Endothelial cell of umbilical vein (primary cell): Measurements from ENCODE around the gene IP6K1. TPM values are rescaled to one million over a fixed set of nuclear protein-coding genes. Genes with fewer than 3 reads are reported as not detected.
"Not testable (repeated sequence)": the region's sequence is repeated elsewhere in the genome, so short reads cannot be mapped to it uniquely, and the experiment has no call there.

Experiments used
- BruUV-seq: library from RNA; stranded (reverse); fragments of 400-500 nt; replicated peaks from 2 replicates; lab custom pipeline; 2021; lab: Mats Ljungman, UMichigan
- CTCF ChIA-PET: fragments of 300-600, 350-600 bp; sonication (Branson Sonifier 250); formaldehyde crosslinking; loops from one replicate; lab custom pipeline; 2021; ENCODE audit warnings: antibody characterized with exemption, inconsistent platforms; lab: Charles Lee
- POLR2A ChIA-PET: fragments of 300-600, 350-600 bp; sonication (Branson Sonifier 250); formaldehyde crosslinking; loops from one replicate; lab custom pipeline; 2021; ENCODE audit warnings: antibody characterized with exemption, inconsistent platforms; lab: Charles Lee
- DNase-seq: peaks from one replicate; pipeline ENCODE4 v3.0.0-alpha.2; 2011; ENCODE audit warnings: low read depth, low spot score
- FAIRE-seq: peaks from 2 replicates; lab custom pipeline; 2011; peaks lifted over from hg19 to GRCh38; lab: Jason Lieb, UNC
- H2AFZ ChIP-seq: 2 replicates; pipeline ENCODE4 v1.6.0; 2012; ENCODE audit warnings: low read depth, low read length, control low read depth, inconsistent platforms
- H3K27ac ChIP-seq: 2 replicates; pipeline ENCODE4 v1.5.1; 2011; ENCODE audit warnings: low read depth, mild to moderate bottlenecking, control low read depth, low read length, moderate library complexity; ENCODE audit not compliant: insufficient read depth
- H3K27me3 ChIP-seq, 2 experiments: 2 replicates each; pipeline versions ENCODE4 v1.6.0 to v1.6.1; 2011; ENCODE audit warnings: low read length in 2 of 2, mixed read lengths in 1 of 2; ENCODE audit not compliant: control insufficient read depth in 2 of 2, insufficient read depth in 2 of 2
- H3K36me3 ChIP-seq, 2 experiments: 2 replicates in 1 of 2; 3 replicates in 1 of 2; pipeline ENCODE4 v1.5.1; 2011; ENCODE audit warnings: low read length in 2 of 2, mild to moderate bottlenecking in 1 of 2, moderate library complexity in 1 of 2; ENCODE audit not compliant: control insufficient read depth in 2 of 2, insufficient read depth in 2 of 2; ENCODE audit errors: extremely low read depth in 1 of 2
- H3K4me1 ChIP-seq: 3 replicates; pipeline ENCODE4 v1.5.1; 2011; ENCODE audit warnings: mild to moderate bottlenecking, low read length; ENCODE audit not compliant: control insufficient read depth, insufficient read depth; ENCODE audit errors: extremely low read depth
- H3K4me2 ChIP-seq: 2 replicates; pipeline ENCODE4 v1.6.1; 2011; ENCODE audit warnings: low read length, control low read depth, mixed read lengths; ENCODE audit not compliant: insufficient read depth
- H3K4me3 ChIP-seq, 3 experiments: fragments of 200-600 bp in 1 of 3; sonication (generic), shearing (Covaris generic) in 1 of 3; replicated peaks in 1 of 3; 2 replicates each; pipeline ENCODE4 v1.5.1; 2011 to 2016; ENCODE audit warnings: control low read depth in 3 of 3, low read length in 3 of 3, mild to moderate bottlenecking in 2 of 3, inconsistent platforms in 1 of 3, low read depth in 1 of 3, moderate library complexity in 1 of 3; ENCODE audit not compliant: insufficient read depth in 1 of 3
- H3K79me2 ChIP-seq: 2 replicates; pipeline ENCODE4 v1.6.0; 2012; ENCODE audit warnings: low read length, inconsistent platforms; ENCODE audit not compliant: control insufficient read depth, insufficient read depth
- H3K9ac ChIP-seq: replicated peaks from 2 replicates; pipeline ENCODE3; 2011; ENCODE audit warnings: low read length, control low read depth; ENCODE audit not compliant: insufficient read depth; ENCODE audit errors: extremely low read depth
- H3K9me1 ChIP-seq: replicated peaks from 3 replicates; pipeline ENCODE4 v1.6.0; 2011; ENCODE audit warnings: mild to moderate bottlenecking, low read length; ENCODE audit not compliant: control insufficient read depth, insufficient read depth; ENCODE audit errors: extremely low read depth
- H3K9me3 ChIP-seq: replicated peaks from 2 replicates; pipeline ENCODE4 v1.5.1; 2012; ENCODE audit warnings: low read length, inconsistent platforms; ENCODE audit not compliant: control insufficient read depth, insufficient read depth
- H4K20me1 ChIP-seq: replicated peaks from 2 replicates; pipeline ENCODE3; 2011; ENCODE audit warnings: mild to moderate bottlenecking, low read length; ENCODE audit not compliant: control insufficient read depth, insufficient read depth; ENCODE audit errors: extremely low read depth
- EZH2 ChIP-seq: IDR thresholded peaks from 2 replicates; pipeline ENCODE4 v1.6.1; 2012; ENCODE audit warnings: borderline replicate concordance, low read depth, mild to moderate bottlenecking, moderate library complexity, low read length, inconsistent platforms; ENCODE audit not compliant: severe bottlenecking
- JUN ChIP-seq: IDR thresholded peaks from 2 replicates; pipeline ENCODE4 v1.6.1; 2011; ENCODE audit warnings: borderline replicate concordance, low read depth; ENCODE audit not compliant: insufficient read length, insufficient read depth
- MYC ChIP-seq: IDR thresholded peaks from one replicate; pipeline ENCODE4 v1.6.1; 2011; ENCODE audit warnings: mild to moderate bottlenecking, low read depth, low read length
- dilution Hi-C: fragments of 300-500 bp; cut with MboI; formaldehyde crosslinking; loops from one replicate; pipeline ENCODE4 v1.15.0; 2019; ENCODE audit warnings: low sequenced_read_pairs; ENCODE audit not compliant: extremely low pct_ligation_motif_present
- intact Hi-C: fragments of 100-400 bp; cut with micrococcal nuclease; formaldehyde crosslinking; loops from one replicate; pipeline ENCODE4 v1.10.0; 2022
- polyA plus RNA-seq, 4 experiments: library from polyadenylated mRNA; depleted of rRNA in 3 of 4; stranded (reverse) in 3 of 4; unstranded in 1 of 4; fragments of >200 nt; gene quantifications; 2 replicates each; pipeline versions ENCODE4 v1.2.1 to v1.2.3, GENCODE V29; 2011 to 2012; ENCODE audit warnings: missing spikeins in 1 of 4
- total RNA-seq: library from RNA; stranded (reverse); gene quantifications from 2 replicates; pipeline ENCODE4 v1.2.3, GENCODE V29; 2021
- TF ChIP-seq, protein P1 (sequence below), 2 donors: IDR thresholded peaks; 1 replicate in 1 of 2; 2 replicates in 1 of 2; pipeline ENCODE4 v1.5.1; 2011; ENCODE audit warnings: low read length in 2 of 2, mild to moderate bottlenecking in 2 of 2, moderate library complexity in 2 of 2, control low read depth in 1 of 2, inconsistent platforms in 1 of 2, low read depth in 1 of 2; ENCODE audit not compliant: insufficient read depth in 1 of 2; ENCODE audit errors: extremely low read depth in 1 of 2

The IP6K1 gene
- total and polyA plus RNA-seq, 2 donors (not counting 3 experiments of a cell fraction or from before 2014, with no cell fraction given) = 42.7 to 60.8 TPM

DNA sequence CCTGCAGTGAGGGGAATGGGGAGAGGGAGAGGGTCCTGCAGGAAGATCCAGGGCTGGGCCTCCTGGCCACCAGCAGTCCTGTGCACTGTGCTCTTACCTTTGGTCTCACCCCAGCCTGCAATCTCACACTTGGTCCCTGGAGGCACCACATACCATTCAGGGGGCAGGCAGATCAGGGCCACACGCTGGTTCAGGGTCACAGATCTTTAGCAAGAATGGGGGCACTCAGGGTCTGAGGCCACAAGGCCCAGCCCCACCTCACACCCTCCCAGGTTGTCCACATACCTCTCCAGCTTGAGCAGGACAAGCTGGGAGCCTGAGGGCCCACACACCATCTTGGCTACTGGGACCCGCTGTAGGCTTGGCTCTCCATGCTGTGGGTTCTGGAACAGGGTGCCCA lies 101.9 kb downstream of the IP6K1 start:
- H3K4me1 ChIP-seq, H3K4me2 ChIP-seq, H3K27ac ChIP-seq, H3K79me2 ChIP-seq, DNase-seq, BruUV-seq, POLR2A ChIA-PET, H3K27me3 ChIP-seq, FAIRE-seq, H3K9me1 ChIP-seq, H2AFZ ChIP-seq, intact Hi-C loops, H3K4me3 ChIP-seq, H3K9ac ChIP-seq, CTCF ChIA-PET, dilution Hi-C loops, H3K9me3 ChIP-seq, H4K20me1 ChIP-seq: not testable (repeated sequence)
- peaks cover 0 to 13% of the 10 kb centered on the region in 2 experiments for H3K36me3 ChIP-seq

DNA sequence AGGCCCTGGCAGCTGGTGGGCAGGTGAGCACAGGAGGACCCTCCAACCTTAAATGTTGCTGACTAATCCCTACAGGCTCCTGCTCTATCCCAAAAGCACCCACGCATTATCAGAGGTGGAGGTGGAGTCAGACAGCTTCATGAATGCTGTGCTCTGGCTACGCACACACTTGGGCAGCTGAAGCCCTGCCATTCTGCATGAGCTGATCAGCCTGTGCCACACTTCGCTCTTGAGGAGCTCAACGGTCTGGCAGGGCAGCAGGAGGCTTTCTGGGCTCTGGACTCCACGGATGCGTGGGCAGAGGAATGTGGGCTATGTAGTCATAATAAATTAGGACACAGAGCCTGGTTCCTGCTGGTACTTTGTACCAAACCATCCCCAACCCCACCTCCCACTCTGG lies 103.2 kb downstream of the IP6K1 start:
- DNase-seq (no peak), FAIRE-seq (no peak)
- H3K79me2 ChIP-seq = no peaks in the 10 kb centered on the region
- no peak overlapping the region for H3K4me3 ChIP-seq
- peaks cover 0 to 2% of the 10 kb centered on the region in 2 experiments for H3K27me3 ChIP-seq
- TF ChIP-seq, protein P1, sequence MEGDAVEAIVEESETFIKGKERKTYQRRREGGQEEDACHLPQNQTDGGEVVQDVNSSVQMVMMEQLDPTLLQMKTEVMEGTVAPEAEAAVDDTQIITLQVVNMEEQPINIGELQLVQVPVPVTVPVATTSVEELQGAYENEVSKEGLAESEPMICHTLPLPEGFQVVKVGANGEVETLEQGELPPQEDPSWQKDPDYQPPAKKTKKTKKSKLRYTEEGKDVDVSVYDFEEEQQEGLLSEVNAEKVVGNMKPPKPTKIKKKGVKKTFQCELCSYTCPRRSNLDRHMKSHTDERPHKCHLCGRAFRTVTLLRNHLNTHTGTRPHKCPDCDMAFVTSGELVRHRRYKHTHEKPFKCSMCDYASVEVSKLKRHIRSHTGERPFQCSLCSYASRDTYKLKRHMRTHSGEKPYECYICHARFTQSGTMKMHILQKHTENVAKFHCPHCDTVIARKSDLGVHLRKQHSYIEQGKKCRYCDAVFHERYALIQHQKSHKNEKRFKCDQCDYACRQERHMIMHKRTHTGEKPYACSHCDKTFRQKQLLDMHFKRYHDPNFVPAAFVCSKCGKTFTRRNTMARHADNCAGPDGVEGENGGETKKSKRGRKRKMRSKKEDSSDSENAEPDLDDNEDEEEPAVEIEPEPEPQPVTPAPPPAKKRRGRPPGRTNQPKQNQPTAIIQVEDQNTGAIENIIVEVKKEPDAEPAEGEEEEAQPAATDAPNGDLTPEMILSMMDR (IDR thresholded peaks at IDR 0.05; ENCODE audit: extremely low read depth in 1 of 2, insufficient read depth in 1 of 2, low read depth in 1 of 2, low read length in 2 of 2) = no peak
- no peak for TF ChIP-seq EZH2
- TF ChIP-seq MYC = no peak
- TF ChIP-seq JUN = no peak
- CTCF ChIA-PET = no interaction called here
- H2AFZ ChIP-seq = no peak overlapping the region
- no peak overlapping the region for H3K9ac ChIP-seq
- no peak overlapping the region for H3K27ac ChIP-seq
- no peak overlapping the region for H3K4me2 ChIP-seq
- BruUV-seq = no TSS peak
- dilution Hi-C loops = no loop called here
- no peaks in the 10 kb centered on the region for H3K9me3 ChIP-seq
- no peaks in the 10 kb centered on the region for H3K4me1 ChIP-seq
- POLR2A ChIA-PET = no interaction called here
- intact Hi-C loops = no loop called here
- H3K9me1 ChIP-seq = no peaks in the 10 kb centered on the region
- H4K20me1 ChIP-seq = no peaks in the 10 kb centered on the region
- peaks cover 0 to 13% of the 10 kb centered on the region in 2 experiments for H3K36me3 ChIP-seq
